GM12864 (cell line): ENCODE measurements around the gene CD180.

Source experiments
- DNase-seq: peaks from one replicate; pipeline ENCODE4 v3.0.0-alpha.2; 2011; ENCODE audit warnings: low read depth
- H3K4me3 ChIP-seq: 2 replicates; pipeline ENCODE4 v1.5.1; 2011; ENCODE audit warnings: mild to moderate bottlenecking, low read depth, low read length, control low read depth
- CTCF ChIP-seq: IDR thresholded peaks from 2 replicates; pipeline ENCODE4 v1.5.1; 2011; ENCODE audit warnings: low read depth, mild to moderate bottlenecking, moderate library complexity, low read length, control low read depth, inconsistent platforms; ENCODE audit errors: missing control alignments

Gene CD180

DNA sequence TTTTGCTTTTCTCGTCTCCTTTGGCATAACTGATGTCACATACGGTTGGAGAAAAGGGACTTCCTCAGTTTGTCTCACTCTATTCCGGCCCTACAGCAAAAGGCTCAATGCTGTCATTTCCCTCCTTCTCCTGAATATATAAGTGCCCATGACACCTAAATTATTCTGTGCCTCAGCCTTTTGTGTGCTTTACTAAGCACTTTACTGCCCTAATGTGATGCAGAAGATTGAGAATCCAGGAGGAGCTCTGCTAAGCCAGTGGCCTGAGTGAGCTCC, 7.6 kb downstream of the CD180 start:
- no peak for TF ChIP-seq CTCF
- H3K4me3 ChIP-seq = peak overlapping the region; percentile 42
- no peak for DNase-seq

DNA sequence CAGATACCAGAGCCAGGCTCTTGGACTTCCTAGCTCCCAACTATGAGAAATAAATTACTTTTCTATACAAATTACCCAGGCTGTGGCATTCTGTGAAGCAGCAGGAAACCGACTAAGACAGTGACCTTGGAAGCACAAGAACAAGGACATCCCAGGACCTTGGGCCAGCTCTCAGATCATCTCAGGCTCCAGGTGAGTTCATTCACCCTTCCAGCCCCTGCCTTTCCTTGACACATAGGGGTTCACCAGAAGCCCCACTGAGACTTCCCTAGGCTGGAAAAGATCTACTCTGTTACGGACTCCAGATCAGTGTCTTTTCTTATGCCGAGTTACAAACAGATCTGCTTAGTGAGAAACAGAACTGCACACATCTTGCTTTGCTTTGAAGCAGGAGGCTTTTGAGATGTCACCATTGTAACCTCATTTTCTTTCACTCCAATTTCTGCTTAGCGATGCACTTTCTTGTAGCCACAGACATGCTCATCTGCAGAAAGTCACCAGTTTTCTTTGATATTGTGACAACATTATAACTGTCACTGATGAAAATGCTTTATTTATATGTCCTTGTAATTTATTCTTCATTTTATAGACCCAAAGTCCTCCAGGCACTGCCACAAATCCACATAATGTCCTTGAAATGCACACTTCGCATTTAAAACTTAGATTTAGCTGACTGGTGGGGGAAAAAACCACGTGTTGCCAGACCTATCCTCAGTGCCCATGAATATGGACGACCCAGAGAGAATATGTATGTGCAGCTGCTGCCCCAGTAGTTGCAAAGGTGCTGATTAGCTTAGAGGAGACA, 8.1 kb downstream of the CD180 start:
- TF ChIP-seq CTCF = no peak
- H3K4me3 ChIP-seq = peak overlapping the region; percentile 42
- DNase-seq = no peak

- no peak for DNase-seq
- TF ChIP-seq CTCF = no peak
Observed at GRCh38 chr5:67187006-67187715, 9.4 kb downstream of the CD180 start.

DNA sequence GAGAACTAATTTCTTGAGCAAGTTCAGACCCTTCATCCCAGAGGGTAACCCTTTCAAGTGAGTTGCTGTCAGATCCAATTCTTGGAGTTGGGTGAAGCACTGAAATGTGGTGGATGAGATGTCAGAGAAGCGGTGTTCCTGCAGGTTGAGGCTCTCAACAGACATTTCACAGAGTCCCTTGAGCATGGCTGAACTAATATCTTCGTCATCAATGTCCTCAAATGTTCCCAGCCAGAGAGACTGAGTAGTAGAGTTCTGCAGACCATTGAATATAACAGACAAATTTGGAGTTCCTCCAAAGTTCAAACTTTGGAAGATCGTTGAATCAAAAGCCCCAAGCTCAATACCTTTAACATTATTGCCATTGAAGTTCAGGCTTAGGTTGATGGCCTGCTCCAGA, 12.7 kb downstream of the CD180 start:
- H3K4me3 ChIP-seq = no peak overlapping the region
- no peak for DNase-seq
- no peak for TF ChIP-seq CTCF

More at GRCh38 chr5:67187006-67187715, 9.4 kb downstream of the CD180 start:
- no peak overlapping the region for H3K4me3 ChIP-seq

DNA sequence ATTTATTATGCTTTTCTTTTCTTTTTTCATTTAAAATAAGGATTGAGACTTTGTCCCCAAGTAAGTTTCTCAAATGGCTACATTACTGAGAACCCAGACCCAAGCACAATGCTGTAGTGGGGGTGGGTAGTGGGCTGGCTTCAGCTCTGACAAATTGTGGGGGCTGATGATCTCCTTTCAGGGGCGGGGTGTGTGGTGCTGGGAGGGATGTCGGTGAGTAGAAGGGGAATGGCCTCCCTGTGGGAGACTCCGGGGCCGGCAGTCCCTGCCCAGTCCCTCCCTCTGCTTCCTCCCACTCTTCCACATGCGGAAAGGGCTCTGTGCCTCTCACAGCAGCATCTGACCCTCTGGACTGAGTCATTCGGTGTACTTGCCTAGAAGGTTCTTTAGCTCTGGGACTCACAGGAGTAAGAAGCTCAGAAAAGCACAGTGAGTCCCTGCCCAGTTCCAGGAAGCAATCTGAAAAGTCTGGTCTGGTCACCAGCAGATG, 14.3 kb downstream of the CD180 start:
- TF ChIP-seq CTCF = no peak
- DNase-seq = no peak
- H3K4me3 ChIP-seq = no peak overlapping the region

- TF ChIP-seq CTCF = no peak
- DNase-seq = no peak
- H3K4me3 ChIP-seq = no peak overlapping the region
Observed at GRCh38 chr5:67181648-67182221, 14.9 kb downstream of the CD180 start.
